Skeletal muscle tissue (tissue), 4 donors: Measurements from ENCODE around the gene SORBS2. TPM values are rescaled to one million over a fixed set of nuclear protein-coding genes. Genes with fewer than 3 reads are reported as not detected.

Source experiments
- H3K27ac ChIP-seq: one replicate; pipeline ENCODE4 v1.7.0; 2013; ENCODE audit warnings: mild to moderate bottlenecking, low read depth, low read length, inconsistent platforms
- H3K27me3 ChIP-seq, 3 donors: one replicate each; pipeline ENCODE4 v1.7.0; 2013; ENCODE audit warnings: low read length in 3 of 3; ENCODE audit not compliant: control insufficient read depth in 3 of 3, insufficient read depth in 3 of 3
- H3K36me3 ChIP-seq, 3 donors: one replicate each; pipeline ENCODE4 v1.7.0; 2013; ENCODE audit warnings: low read length in 3 of 3; ENCODE audit not compliant: control insufficient read depth in 3 of 3, insufficient read depth in 3 of 3
- H3K4me1 ChIP-seq, 3 donors: one replicate each; pipeline ENCODE4 v1.7.0; 2013; ENCODE audit warnings: low read length in 3 of 3, mild to moderate bottlenecking in 3 of 3; ENCODE audit not compliant: control insufficient read depth in 3 of 3, insufficient read depth in 3 of 3
- H3K4me3 ChIP-seq, 3 donors: one replicate each; pipeline ENCODE4 v1.7.0; 2013; ENCODE audit warnings: low read length in 3 of 3
- H3K9ac ChIP-seq, 3 donors: one replicate each; pipeline ENCODE4 v1.7.0; 2013; ENCODE audit warnings: low read length in 3 of 3, mild to moderate bottlenecking in 3 of 3, moderate library complexity in 2 of 3, low read depth in 1 of 3
- H3K9me3 ChIP-seq, 3 donors: one replicate each; pipeline ENCODE4 v1.7.0; 2013; ENCODE audit warnings: low read length in 3 of 3; ENCODE audit not compliant: control insufficient read depth in 3 of 3
- total RNA-seq: library from RNA; depleted of rRNA; stranded (reverse); fragments of >200 nt; gene quantifications from one replicate; pipeline ENCODE4 v1.2.3, GENCODE V29; 2014
- donor health status: Osteomylitis.

The SORBS2 gene
- total RNA-seq, 1 donor from 2014 or later = 14.1 TPM

DNA sequence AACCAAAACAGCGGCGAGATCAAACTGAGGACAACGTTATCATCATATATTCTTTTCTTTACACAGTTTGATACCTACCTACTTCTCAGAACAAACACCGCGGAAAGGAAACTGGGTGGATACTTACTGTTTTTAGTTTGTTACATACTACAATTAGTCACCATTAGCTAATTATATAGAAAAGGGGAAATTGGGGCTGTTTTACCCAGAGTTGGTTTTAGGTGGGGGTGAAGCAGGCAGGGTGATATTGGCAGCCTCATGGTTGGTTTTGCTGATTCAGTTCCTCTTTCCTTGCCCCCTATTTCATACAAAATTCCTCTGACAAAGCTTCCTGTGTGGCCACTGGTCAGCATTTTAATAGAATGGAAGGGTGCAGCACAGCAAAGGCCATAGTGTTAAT is 77.8 kb downstream of the SORBS2 start:
- Histone ChIP-seq H3K4me1 (peaks cover 5 to 7% (median 6%) of the 10 kb centered on the region in 3 donors), H3K36me3 (no peaks in the 10 kb centered on the region), H3K4me3 (no peak overlapping the region), H3K27me3 (no peaks in the 10 kb centered on the region), H3K9ac (no peak overlapping the region), H3K27ac (no peak overlapping the region), H3K9me3 (no peaks in the 10 kb centered on the region)

DNA sequence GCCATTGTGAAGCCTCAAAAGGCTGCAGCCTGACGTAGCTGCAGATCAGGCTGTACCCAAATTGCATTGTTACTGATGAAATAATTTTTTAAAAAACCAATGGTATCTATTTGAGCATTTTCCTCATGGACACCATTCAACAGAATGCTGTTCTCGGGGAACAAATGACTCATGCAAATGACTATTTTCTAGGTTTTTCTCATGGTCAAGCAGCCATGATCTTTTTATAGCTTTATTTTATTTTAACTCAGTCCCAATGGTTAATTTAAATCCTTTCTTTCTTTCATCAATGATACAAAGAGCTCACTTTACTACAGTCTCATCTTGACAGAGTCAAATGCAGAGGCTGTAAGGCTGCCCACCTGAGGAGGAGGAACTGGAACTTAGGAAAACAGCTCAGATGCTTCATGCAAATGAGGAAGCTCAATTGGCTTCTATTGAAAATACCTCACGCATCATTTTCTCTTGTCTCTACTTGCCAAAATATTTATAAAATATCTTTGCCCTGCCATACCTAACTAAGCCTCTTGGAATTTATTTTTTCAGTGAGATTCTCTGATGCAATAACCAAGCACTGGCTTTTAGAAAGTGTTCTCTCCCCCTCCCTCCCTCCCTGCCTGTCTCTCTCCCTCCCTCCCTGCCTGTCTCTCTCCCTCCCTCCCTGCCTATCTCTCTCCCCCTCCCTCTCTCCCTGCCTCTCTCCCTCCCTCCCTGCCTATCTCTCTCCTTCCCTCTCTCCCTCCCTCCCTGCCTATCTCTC is 81.0 kb downstream of the SORBS2 start:
- Histone ChIP-seq H3K4me3 (no peak overlapping the region), H3K9ac (no peak overlapping the region), H3K27ac (no peak overlapping the region), H3K4me1 (peaks cover 2 to 5% (median 3%) of the 10 kb centered on the region in 3 donors), H3K9me3 (no peaks in the 10 kb centered on the region), H3K36me3 (no peaks in the 10 kb centered on the region), H3K27me3 (no peaks in the 10 kb centered on the region)

DNA sequence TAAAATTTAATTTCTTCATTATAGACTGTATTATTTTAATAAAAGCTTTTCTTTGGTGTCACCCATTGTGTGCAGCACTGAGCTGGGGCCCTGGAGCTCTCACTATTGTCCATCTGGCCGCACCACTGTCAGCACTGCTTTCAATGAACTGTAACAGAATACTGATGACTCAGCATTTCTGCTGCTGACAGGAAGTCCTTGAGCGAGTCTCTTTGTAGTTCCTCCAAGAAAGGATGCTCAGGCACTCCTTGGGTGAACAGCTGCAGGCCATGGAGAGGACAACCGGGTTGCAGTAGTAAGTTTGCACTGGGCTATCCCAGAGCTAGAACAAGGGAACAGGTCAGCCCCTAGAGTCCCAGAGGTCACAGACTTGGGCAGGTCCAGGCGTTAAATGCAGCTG is 81.6 kb downstream of the SORBS2 start:
- no peaks in the 10 kb centered on the region for H3K36me3 ChIP-seq
- no peak overlapping the region for H3K27ac ChIP-seq
- no peaks in the 10 kb centered on the region for H3K9me3 ChIP-seq
- no peak overlapping the region for H3K9ac ChIP-seq
- H3K4me3 ChIP-seq = no peak overlapping the region
- H3K4me1 ChIP-seq = peaks cover 2 to 5% (median 3%) of the 10 kb centered on the region in 3 donors
- no peaks in the 10 kb centered on the region for H3K27me3 ChIP-seq

GRCh38 chr4:185729391-185729804 is 82.6 kb downstream of the SORBS2 start:
- Histone ChIP-seq H3K27me3 (no peaks in the 10 kb centered on the region), H3K27ac (no peak overlapping the region), H3K9me3 (no peaks in the 10 kb centered on the region), H3K36me3 (no peaks in the 10 kb centered on the region), H3K9ac (no peak overlapping the region), H3K4me3 (no peak overlapping the region), H3K4me1 (peaks cover 2 to 3% (median 3%) of the 10 kb centered on the region in 3 donors)

DNA sequence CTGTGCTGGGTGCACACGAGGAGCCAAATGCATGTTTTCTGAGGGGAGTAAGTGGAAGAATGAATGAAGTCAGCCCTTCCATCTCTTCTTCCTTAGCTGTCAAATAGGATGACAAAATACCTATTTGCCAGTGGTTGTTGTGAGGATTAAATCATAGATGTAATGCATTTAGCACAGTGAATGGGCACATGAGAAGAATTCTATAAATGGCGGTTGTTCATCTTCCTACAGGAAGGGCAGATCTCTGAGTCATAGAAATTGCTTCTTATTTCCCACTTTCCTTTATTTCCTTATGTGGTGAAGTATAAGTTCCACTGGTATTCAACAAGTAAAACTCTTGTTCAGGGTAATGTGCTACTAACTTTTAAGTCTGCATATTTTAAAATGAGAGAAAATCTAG is 83.1 kb downstream of the SORBS2 start:
- H3K27me3 ChIP-seq = no peaks in the 10 kb centered on the region
- peaks cover 2 to 3% (median 3%) of the 10 kb centered on the region in 3 donors for H3K4me1 ChIP-seq
- H3K9ac ChIP-seq = no peak overlapping the region
- no peak overlapping the region for H3K27ac ChIP-seq
- no peaks in the 10 kb centered on the region for H3K36me3 ChIP-seq
- H3K9me3 ChIP-seq = no peaks in the 10 kb centered on the region
- H3K4me3 ChIP-seq = no peak overlapping the region

GRCh38 chr4:185726931-185727330 is 85.1 kb downstream of the SORBS2 start:
- Histone ChIP-seq H3K27ac (no peak overlapping the region), H3K9ac (no peak overlapping the region), H3K4me3 (no peak overlapping the region), H3K36me3 (no peaks in the 10 kb centered on the region), H3K27me3 (no peaks in the 10 kb centered on the region), H3K9me3 (no peaks in the 10 kb centered on the region), H3K4me1 (peaks cover 2 to 3% (median 3%) of the 10 kb centered on the region in 3 donors)

- Histone ChIP-seq H3K36me3 (no peaks in the 10 kb centered on the region), H3K4me3 (no peak overlapping the region), H3K9ac (no peak overlapping the region), H3K27me3 (no peaks in the 10 kb centered on the region), H3K4me1 (peaks cover 0 to 4% (median under 1%) of the 10 kb centered on the region in 3 donors), H3K9me3 (no peaks in the 10 kb centered on the region), H3K27ac (no peak overlapping the region)
Observed at GRCh38 chr4:185723631-185724260, 88.2 kb downstream of the SORBS2 start.

DNA sequence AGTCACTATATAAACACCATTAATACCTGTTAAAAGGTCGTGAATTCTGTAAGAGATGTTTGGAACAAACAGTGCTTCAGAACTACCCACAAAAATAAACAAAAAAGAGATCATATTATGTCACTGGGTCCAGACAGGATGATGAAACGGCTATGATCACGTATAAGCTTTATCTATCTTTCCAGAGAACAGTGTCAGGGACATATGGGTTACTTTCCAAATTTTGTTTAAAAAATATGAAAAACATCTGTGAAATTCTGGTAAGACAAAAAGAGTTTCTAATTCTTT is 90.0 kb downstream of the SORBS2 start:
- H3K27me3 ChIP-seq = no peaks in the 10 kb centered on the region
- H3K27ac ChIP-seq = no peak overlapping the region
- no peak overlapping the region for H3K4me3 ChIP-seq
- H3K4me1 ChIP-seq = peaks cover 0 to 4% (median 0%) of the 10 kb centered on the region in 3 donors
- H3K9ac ChIP-seq = no peak overlapping the region
- H3K9me3 ChIP-seq = no peaks in the 10 kb centered on the region
- H3K36me3 ChIP-seq = no peaks in the 10 kb centered on the region

DNA sequence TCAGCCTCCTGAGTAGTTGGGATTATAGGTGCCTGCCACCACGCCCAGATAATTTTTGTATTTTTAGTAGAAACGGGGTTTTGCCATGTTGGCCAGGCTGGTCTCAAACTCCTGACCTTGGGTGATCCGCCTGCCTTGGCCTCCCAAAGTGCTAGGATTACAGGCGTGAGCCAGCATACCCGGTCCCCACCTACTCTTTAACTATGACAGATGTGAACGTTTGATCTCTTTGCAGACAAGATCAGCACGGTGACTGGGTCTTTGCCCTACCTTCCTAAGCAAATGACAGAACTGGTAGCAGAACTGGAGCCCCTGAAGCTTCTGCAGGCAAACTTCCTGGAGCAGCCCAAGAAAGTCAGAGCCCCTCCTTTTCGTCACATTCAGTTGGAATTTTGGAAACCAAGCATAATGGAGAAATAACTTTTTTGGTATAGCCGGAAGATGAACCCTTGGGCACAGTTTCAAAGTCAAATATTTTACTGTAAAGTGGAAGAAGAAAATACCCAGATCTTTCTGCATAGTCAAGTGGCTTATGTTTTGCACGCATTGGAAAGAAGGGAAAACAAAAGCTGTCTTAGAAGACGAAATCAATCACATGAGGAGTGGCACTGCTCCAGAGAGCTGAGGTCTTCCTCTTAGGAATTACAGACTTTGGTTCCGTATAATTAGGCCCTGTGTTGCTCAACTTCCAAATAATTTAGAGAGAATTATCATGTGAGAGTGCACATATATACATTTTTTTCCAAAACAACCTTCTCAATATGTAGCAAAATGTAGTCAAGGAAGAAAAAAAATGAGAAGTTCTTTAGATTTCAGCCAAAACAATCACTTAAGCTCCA is 90.6 kb downstream of the SORBS2 start:
- H3K27ac ChIP-seq = no peak overlapping the region
- H3K9ac ChIP-seq = no peak overlapping the region
- no peaks in the 10 kb centered on the region for H3K36me3 ChIP-seq
- H3K4me3 ChIP-seq = no peak overlapping the region
- H3K9me3 ChIP-seq = no peaks in the 10 kb centered on the region
- H3K27me3 ChIP-seq = no peaks in the 10 kb centered on the region
- H3K4me1 ChIP-seq = peaks cover 0 to 4% (median 0%) of the 10 kb centered on the region in 3 donors

- no peak overlapping the region for H3K9ac ChIP-seq
- no peak overlapping the region for H3K4me3 ChIP-seq
- H3K9me3 ChIP-seq = no peaks in the 10 kb centered on the region
- no peaks in the 10 kb centered on the region for H3K27me3 ChIP-seq
- H3K4me1 ChIP-seq = peaks cover 0 to 4% (median 0%) of the 10 kb centered on the region in 3 donors
- H3K36me3 ChIP-seq = no peaks in the 10 kb centered on the region
- H3K27ac ChIP-seq = no peak overlapping the region
Observed at GRCh38 chr4:185719500-185719858, 92.5 kb downstream of the SORBS2 start.
